Esophagus squamous epithelium (tissue), 5 donors: ENCODE results near the gene CSTPP1. TPM values are rescaled to one million over a fixed set of nuclear protein-coding genes. Genes with fewer than 3 reads are reported as not detected.
"Not testable (repeated sequence)": the region's sequence is repeated elsewhere in the genome, so short reads cannot be mapped to it uniquely, and the experiment has no call there.

ENCODE experiments used
- DNase-seq: peaks from one replicate; lab custom pipeline; 2025; lab: John Stamatoyannopoulos, UW
- H3K27ac ChIP-seq, 4 donors: fragments of 200-600 bp; sonication (generic); one replicate each; pipeline ENCODE4 v1.5.1; 2016 to 2019; ENCODE audit warnings: mild to moderate bottlenecking in 1 of 4
- H3K27me3 ChIP-seq, 4 donors: fragments of 200-600 bp; sonication (generic); 1 replicate in 3 of 4; 2 replicates in 1 of 4; pipeline versions ENCODE4 v1.5.1 to v1.6.0; 2017 to 2021; ENCODE audit warnings: antibody characterized with exemption in 1 of 4
- H3K36me3 ChIP-seq, 3 donors: fragments of 200-600 bp; sonication (generic); one replicate each; pipeline ENCODE4 v1.5.1; 2016 to 2019
- H3K4me1 ChIP-seq, 3 donors: fragments of 200-600 bp; sonication (generic); one replicate each; pipeline ENCODE4 v1.5.1; 2017 to 2019
- H3K4me3 ChIP-seq, 4 donors: fragments of 200-600 bp; sonication (generic); 1 replicate in 3 of 4; 2 replicates in 1 of 4; pipeline ENCODE4 v1.5.1; 2016 to 2019; ENCODE audit warnings: mild to moderate bottlenecking in 2 of 4, moderate library complexity in 1 of 4
- H3K9me3 ChIP-seq, 3 donors: fragments of 200-600 bp; sonication (generic); one replicate each; pipeline ENCODE4 v1.5.1; 2016 to 2019
- POLR2A ChIP-seq, 4 donors: fragments of 450-650 bp; IDR thresholded peaks; one replicate each; pipeline ENCODE4 v1.6.1; 2017; ENCODE audit warnings: antibody characterized with exemption in 4 of 4, mild to moderate bottlenecking in 4 of 4, moderate library complexity in 3 of 4
- WGBS, 2 donors: methylation state at CpG; one replicate each; pipeline ENCODE4 v1.1.5; 2018; 5-methylcytosine and 5-hydroxymethylcytosine counted together
- intact Hi-C: fragments of 100-400 bp; cut with DNase I; formaldehyde crosslinking; loops from one replicate; pipeline ENCODE4 v1.15.0; 2022
- total RNA-seq, 4 donors: library from RNA; depleted of rRNA; stranded (reverse); fragments of >200 nt; gene quantifications; one replicate each; pipeline ENCODE4 v1.1.0, GENCODE V29; 2016
- TF ChIP-seq, protein P1 (sequence below), 6 experiments: fragments of 450-650 bp in 4 of 6; fragments of 200-600 bp in 2 of 6; sonication (generic) in 2 of 6; IDR thresholded peaks; one replicate each; pipeline ENCODE4 v1.5.1; 2016 to 2019; ENCODE audit warnings: antibody characterized with exemption in 6 of 6, mild to moderate bottlenecking in 4 of 6, moderate library complexity in 4 of 6
- donor health status: DM: yes; HTN: yes; CAD: no.

Gene CSTPP1
- total RNA-seq, 4 donors from 2014 or later, result 9.4 to 19.6 (median 16.4) TPM

GRCh38 chr11:47109727-47110246 lies 173.2 kb downstream of the CSTPP1 start:
- Histone ChIP-seq H3K27ac (peak overlapping the region in 1 of 4 donors; percentile 70), H3K4me1 (peaks cover 4 to 61% (median 5%) of the 10 kb centered on the region in 3 donors), H3K4me3 (no peak overlapping the region), H3K27me3 (no peaks in the 10 kb centered on the region), H3K9me3 (no peaks in the 10 kb centered on the region), H3K36me3 (no peaks in the 10 kb centered on the region)
- WGBS, 2 donors, result 54 to 67% methylated on average over 3 of the region's 3 CpGs
- no peak for TF ChIP-seq POLR2A (IDR thresholded peaks at IDR 0.05)
- TF ChIP-seq, protein P1, sequence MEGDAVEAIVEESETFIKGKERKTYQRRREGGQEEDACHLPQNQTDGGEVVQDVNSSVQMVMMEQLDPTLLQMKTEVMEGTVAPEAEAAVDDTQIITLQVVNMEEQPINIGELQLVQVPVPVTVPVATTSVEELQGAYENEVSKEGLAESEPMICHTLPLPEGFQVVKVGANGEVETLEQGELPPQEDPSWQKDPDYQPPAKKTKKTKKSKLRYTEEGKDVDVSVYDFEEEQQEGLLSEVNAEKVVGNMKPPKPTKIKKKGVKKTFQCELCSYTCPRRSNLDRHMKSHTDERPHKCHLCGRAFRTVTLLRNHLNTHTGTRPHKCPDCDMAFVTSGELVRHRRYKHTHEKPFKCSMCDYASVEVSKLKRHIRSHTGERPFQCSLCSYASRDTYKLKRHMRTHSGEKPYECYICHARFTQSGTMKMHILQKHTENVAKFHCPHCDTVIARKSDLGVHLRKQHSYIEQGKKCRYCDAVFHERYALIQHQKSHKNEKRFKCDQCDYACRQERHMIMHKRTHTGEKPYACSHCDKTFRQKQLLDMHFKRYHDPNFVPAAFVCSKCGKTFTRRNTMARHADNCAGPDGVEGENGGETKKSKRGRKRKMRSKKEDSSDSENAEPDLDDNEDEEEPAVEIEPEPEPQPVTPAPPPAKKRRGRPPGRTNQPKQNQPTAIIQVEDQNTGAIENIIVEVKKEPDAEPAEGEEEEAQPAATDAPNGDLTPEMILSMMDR (IDR thresholded peaks at IDR 0.05), result no peak
- DNase-seq, result no peak
- intact Hi-C loops, result no loop called here

DNA sequence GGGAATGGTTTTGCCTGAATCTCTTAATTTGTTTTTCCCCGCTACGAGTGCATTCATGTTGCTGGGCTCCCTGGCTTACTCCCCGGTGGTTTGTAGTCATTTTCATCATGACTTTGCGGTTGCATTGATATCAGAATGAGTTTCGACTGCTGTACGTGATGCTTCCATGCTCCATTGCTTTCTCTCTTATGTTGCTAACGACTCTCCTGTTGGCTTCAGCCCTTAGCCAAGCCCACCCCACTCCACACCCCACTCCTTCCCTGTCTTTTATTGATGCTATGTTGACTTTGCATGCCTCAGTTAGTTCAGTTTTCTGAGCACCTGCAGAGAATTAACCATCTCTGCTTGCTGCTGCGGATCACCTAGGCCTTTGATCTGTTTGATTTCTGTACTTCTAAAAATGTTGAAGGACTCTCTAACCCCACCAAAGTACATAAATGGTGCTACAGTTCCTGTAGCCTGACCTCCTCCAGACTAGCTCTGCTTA lies 174.8 kb downstream of the CSTPP1 start:
- peaks cover 4 to 51% (median 5%) of the 10 kb centered on the region in 3 donors for H3K4me1 ChIP-seq
- H3K36me3 ChIP-seq, result no peaks in the 10 kb centered on the region
- H3K9me3 ChIP-seq, result no peaks in the 10 kb centered on the region
- TF ChIP-seq, protein P1 (IDR thresholded peaks at IDR 0.05), result no peak
- no peak for TF ChIP-seq POLR2A (IDR thresholded peaks at IDR 0.05)
- no peak for DNase-seq
- WGBS, 2 donors, result 31 to 59% methylated on average over 8 of the region's 8 CpGs
- no peak overlapping the region for H3K4me3 ChIP-seq
- no peaks in the 10 kb centered on the region for H3K27me3 ChIP-seq
- intact Hi-C loops, result no loop called here
- H3K27ac ChIP-seq, result peak overlapping the region in 2 of 4 donors; percentile 11 to 29

DNA sequence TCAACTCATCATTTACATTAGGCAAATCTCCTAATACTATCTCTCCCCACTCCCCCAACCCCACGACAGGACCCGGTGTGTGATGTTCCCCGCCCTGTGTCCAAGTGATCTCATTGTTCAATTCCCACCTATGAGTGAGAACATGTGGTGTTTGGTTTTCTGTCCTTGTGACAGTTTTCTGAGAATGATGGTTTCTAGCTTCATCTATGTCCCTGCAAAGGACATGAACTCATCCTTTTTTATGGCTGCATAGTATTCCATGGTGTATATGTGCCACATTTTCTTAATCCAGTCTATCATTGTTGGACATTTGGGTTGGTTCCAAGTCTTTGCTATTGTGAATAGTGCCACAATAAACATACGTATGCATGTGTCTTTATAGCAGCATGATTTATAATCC lies 176.4 kb downstream of the CSTPP1 start:
- H3K9me3 ChIP-seq, H3K36me3 ChIP-seq, H3K27me3 ChIP-seq, H3K4me3 ChIP-seq, intact Hi-C loops, DNase-seq, H3K27ac ChIP-seq: not testable (repeated sequence)
- WGBS, 2 donors, result 93 to 97% methylated on average over 3 of the region's 4 CpGs
- peaks cover 0 to 37% (median 5%) of the 10 kb centered on the region in 3 donors for H3K4me1 ChIP-seq

DNA sequence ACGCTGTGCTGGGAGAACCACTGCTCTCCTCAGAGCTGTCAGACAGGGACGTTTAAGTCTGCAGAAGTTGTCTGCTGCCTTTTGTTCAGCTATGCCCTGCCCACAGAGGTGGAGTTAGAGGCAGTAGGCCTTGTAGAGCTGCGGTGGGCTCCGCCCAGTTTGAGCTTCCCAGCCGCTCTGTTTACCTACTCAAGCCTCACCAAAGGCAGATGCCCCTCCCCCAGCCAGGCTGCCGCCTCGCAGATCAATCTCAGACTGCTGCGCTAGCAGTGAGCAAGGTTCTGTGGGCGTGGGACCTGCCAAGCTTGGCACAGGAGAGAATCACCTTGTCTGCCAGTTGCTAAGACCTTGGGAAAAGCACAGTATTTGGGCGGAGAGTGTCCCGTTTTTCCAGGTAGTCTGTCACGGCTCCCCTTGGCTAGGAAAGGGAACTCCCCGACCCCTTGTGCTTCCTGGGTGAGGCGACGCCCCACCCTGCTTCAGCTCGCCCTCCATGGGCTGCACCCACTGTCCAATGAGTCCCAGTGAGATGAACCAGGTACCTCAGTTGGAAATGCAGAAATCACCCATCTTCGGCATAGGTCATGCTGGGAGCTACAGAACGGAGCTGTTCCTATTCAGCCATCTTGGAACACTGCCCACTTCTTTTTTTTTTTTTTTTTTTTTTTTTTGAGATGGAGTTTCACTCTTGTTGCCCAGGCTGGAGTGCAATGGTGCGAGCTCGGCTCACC lies 182.6 kb downstream of the CSTPP1 start:
- H3K9me3 ChIP-seq, intact Hi-C loops, H3K27me3 ChIP-seq, H3K36me3 ChIP-seq, DNase-seq: not testable (repeated sequence)
- Histone ChIP-seq H3K4me3 (peak overlapping the region in 3 of 4 donors; percentile 30 to 53 (median 35)), H3K4me1 (peaks cover 0 to 15% (median 0%) of the 10 kb centered on the region in 3 donors), H3K27ac (peak overlapping the region; percentile 51 to 79 (median 67))
- 45 to 58% methylated on average over 9 of the region's 20 CpGs for WGBS, 2 donors

DNA sequence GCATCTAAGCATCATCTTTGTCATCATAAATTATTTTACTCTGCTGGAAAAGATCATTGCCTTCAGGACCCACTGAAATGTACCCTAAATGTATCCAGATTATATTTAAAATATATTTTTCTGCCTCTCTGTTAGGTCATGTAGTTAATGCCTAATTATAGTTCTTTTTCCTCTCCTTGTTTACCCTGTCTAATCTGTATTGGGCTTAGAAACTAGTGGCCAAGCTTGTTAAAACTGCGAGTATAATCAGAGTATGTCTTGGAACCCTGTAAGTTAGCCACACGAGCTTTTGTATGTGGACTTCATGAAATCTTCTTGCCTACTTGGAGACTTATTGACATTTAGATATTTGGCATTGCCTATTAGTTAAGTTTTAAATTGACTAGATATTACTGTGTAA lies 184.5 kb downstream of the CSTPP1 start:
- Histone ChIP-seq H3K27me3 (no peaks in the 10 kb centered on the region), H3K4me3 (no peak overlapping the region), H3K9me3 (no peaks in the 10 kb centered on the region), H3K4me1 (peaks cover 0 to 15% (median 0%) of the 10 kb centered on the region in 3 donors), H3K36me3 (no peaks in the 10 kb centered on the region), H3K27ac (no peak overlapping the region)
- no peak for DNase-seq
- intact Hi-C loops, result no loop called here
- 87 to 89% methylated on average over 2 of the region's 2 CpGs for WGBS, 2 donors
- no peak for TF ChIP-seq POLR2A (IDR thresholded peaks at IDR 0.05)
- TF ChIP-seq, protein P1 (IDR thresholded peaks at IDR 0.05), result no peak

- no peaks in the 10 kb centered on the region for H3K36me3 ChIP-seq
- peaks cover 0 to 15% (median 0%) of the 10 kb centered on the region in 3 donors for H3K4me1 ChIP-seq
- TF ChIP-seq POLR2A (IDR thresholded peaks at IDR 0.05), result no peak
- TF ChIP-seq, protein P1 (IDR thresholded peaks at IDR 0.05), result no peak
- DNase-seq, result no peak
- intact Hi-C loops, result no loop called here
- H3K27ac ChIP-seq, result no peak overlapping the region
- no peaks in the 10 kb centered on the region for H3K27me3 ChIP-seq
- no peak overlapping the region for H3K4me3 ChIP-seq
- 42 to 74% methylated on average over 2 of the region's 2 CpGs for WGBS, 2 donors
- no peaks in the 10 kb centered on the region for H3K9me3 ChIP-seq
Measured at GRCh38 chr11:47121731-47122130, 185.2 kb downstream of the CSTPP1 start.
